ENCODE results near the gene ENKD1. TPM values are rescaled to one million over a fixed set of nuclear protein-coding genes. Genes with fewer than 3 reads are reported as not detected.

The ENKD1 gene
- total and polyA plus RNA-seq, 10 of the 15 experiments (the other 5 are each of a cell fraction or from before 2014, with no cell fraction given) = 0.19 to 8.1 (median 2.8) TPM

GRCh38 chr16:67663151-67663876 lies 3.2 kb downstream of the ENKD1 start (continued):
- TF ChIP-seq POLR2AphosphoS2 (IDR thresholded peaks at IDR 0.05; ENCODE audit: low read depth, low read length) = no peak

DNA sequence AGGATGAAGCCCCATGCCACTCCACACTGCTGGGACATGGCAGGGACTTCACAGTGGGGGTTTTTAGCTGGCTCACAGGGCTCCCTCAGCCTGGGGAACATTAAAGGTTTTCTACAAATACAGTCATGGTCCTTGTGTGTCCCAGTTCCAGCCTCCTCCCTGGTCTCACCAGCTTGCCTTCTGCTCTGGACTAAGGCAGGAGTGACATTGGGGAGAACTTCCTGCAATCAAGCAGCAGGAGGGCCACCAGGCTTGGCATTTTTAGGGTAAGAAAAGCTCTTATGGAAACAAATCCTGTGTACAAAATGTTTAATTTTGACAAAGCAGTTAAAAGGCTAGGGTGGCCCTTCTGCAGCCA lies 3.9 kb downstream of the ENKD1 start:
- Histone ChIP-seq H2AFZ (ENCODE audit: control insufficient read depth, low read depth, low read length) (no peak overlapping the region), H3K9ac (ENCODE audit: control insufficient read depth, insufficient read depth, low read length) (no peak overlapping the region), H3K79me2 (ENCODE audit: control insufficient read depth, insufficient read depth, low read length) (peaks cover 12% of the 10 kb centered on the region), H3K4me1 (ENCODE audit: control insufficient read depth, insufficient read depth, low read length) (peaks cover 18% of the 10 kb centered on the region), H3K9me3 (replicated peaks; ENCODE audit: control insufficient read depth, insufficient read depth, low read length) (no peaks in the 10 kb centered on the region), H3K27me3 (replicated peaks in 1 of 2; ENCODE audit: control insufficient read depth in 2 of 2, insufficient read depth in 2 of 2, low read length in 1 of 2) (no peaks in the 10 kb centered on the region), H3K27ac (ENCODE audit: control insufficient read depth, insufficient read depth) (no peak overlapping the region), H4K20me1 (ENCODE audit: control insufficient read depth, insufficient read depth) (no peaks in the 10 kb centered on the region), H3K4me3 (no peak overlapping the region), H3K4me2 (ENCODE audit: control insufficient read depth, insufficient read depth) (no peak overlapping the region), H3K36me3 (ENCODE audit: control insufficient read depth in 2 of 2, insufficient read depth in 2 of 2, low read length in 1 of 2) (peaks cover 6 to 10% of the 10 kb centered on the region in 2 experiments; a peak in 3 of 4 replicates)
- ChIA-PET RAD21 (ENCODE audit: unreplicated experiment) (interaction anchor here (0.7 kb wide), 1 partner anchor 18 kb away, joined by 4 read pairs; the partner anchor contains the start of gene CARMIL2), POLR2A (interaction anchor here (0.6 to 1.1 kb wide), 3 partner anchors 18 to 143 kb away, joined by 3 to 4 read pairs (median 3); partner anchors contain the start of gene CARMIL2), SMC1A (ENCODE audit: uncharacterized antibody, unreplicated experiment) (interaction anchor here (1.0 to 1.4 kb wide), 2 partner anchors 18 to 154 kb away, joined by 3 read pairs; partner anchors contain the start of gene CARMIL2), CTCF (interaction anchor here (0.7 to 11.9 kb wide), 4 partner anchors 17 to 144 kb away, joined by 3 to 196 read pairs (median 8); partner anchors contain the start of genes CARMIL2 and CTCF)
- FAIRE-seq = no peak
- DNase-seq (ENCODE audit: low read depth, low spot score) = no peak
- TF ChIP-seq CHD1 (IDR thresholded peaks at IDR 0.05; ENCODE audit: low read depth, low read length) (no peak), SIN3A (IDR thresholded peaks at IDR 0.05; ENCODE audit: low read depth, low read length) (no peak), RFX5 (IDR thresholded peaks at IDR 0.05; ENCODE audit: low read depth, low read length) (no peak), SREBF1 (IDR thresholded peaks at IDR 0.05; ENCODE audit: low read length) (no peak), SPI1 (IDR thresholded peaks at IDR 0.05; ENCODE audit: borderline replicate concordance, insufficient read depth, low read depth, low read length) (no peak), SMAD5 (IDR thresholded peaks at IDR 0.05; ENCODE audit: low read depth) (no peak), NR2C1 (IDR thresholded peaks at IDR 0.05) (no peak), NFIC (IDR thresholded peaks at IDR 0.05; ENCODE audit: low read depth, low read length) (no peak), FOS (IDR thresholded peaks at IDR 0.05; ENCODE audit: borderline replicate concordance, extremely low read depth, insufficient read length) (no peak), RCOR1 (conservative IDR thresholded peaks at IDR 0.05; ENCODE audit: low read depth, low read length) (no peak), ZBTB40 (IDR thresholded peaks at IDR 0.05; ENCODE audit: borderline replicate concordance) (no peak), RAD51 (IDR thresholded peaks at IDR 0.05) (no peak), CHD4 (IDR thresholded peaks at IDR 0.05) (no peak), IKZF1 (conservative IDR thresholded peaks at IDR 0.05) (no peak)
- TF ChIP-seq, protein P1, sequence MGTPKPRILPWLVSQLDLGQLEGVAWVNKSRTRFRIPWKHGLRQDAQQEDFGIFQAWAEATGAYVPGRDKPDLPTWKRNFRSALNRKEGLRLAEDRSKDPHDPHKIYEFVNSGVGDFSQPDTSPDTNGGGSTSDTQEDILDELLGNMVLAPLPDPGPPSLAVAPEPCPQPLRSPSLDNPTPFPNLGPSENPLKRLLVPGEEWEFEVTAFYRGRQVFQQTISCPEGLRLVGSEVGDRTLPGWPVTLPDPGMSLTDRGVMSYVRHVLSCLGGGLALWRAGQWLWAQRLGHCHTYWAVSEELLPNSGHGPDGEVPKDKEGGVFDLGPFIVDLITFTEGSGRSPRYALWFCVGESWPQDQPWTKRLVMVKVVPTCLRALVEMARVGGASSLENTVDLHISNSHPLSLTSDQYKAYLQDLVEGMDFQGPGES (IDR thresholded peaks at IDR 0.05) = no peak
- TF ChIP-seq, protein P2, sequence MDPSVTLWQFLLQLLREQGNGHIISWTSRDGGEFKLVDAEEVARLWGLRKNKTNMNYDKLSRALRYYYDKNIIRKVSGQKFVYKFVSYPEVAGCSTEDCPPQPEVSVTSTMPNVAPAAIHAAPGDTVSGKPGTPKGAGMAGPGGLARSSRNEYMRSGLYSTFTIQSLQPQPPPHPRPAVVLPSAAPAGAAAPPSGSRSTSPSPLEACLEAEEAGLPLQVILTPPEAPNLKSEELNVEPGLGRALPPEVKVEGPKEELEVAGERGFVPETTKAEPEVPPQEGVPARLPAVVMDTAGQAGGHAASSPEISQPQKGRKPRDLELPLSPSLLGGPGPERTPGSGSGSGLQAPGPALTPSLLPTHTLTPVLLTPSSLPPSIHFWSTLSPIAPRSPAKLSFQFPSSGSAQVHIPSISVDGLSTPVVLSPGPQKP (IDR thresholded peaks at IDR 0.05; ENCODE audit: low read depth, low read length) = no peak
- in situ Hi-C loops (cut with MboI) = no loop called here
- intact Hi-C loops (cut with micrococcal nuclease; ENCODE audit: unreplicated experiment) = loop anchor here (5.0 kb wide), 1 partner anchor 505 kb away; the partner anchor contains the start of genes FBXL8 and TRADD
- ATAC-seq = no peak
- BruUV-seq (replicated peaks) = no TSS peak

Data from GM12878 (cell line).